ENCODE measurements around the gene SCGB2A2. TPM values are rescaled to one million over a fixed set of nuclear protein-coding genes. Genes with fewer than 3 reads are reported as not detected.

SCGB2A2 gene
- polyA plus RNA-seq, 3 donors from 2014 or later: not detected

Other genes with a start within 250 kb of the SCGB2A2 start
- 1 to 10 TPM; 1.9 to 3.1 (median 2.7) TPM for gene INCENP, start 146.1 kb upstream of the SCGB2A2 start, polyA plus RNA-seq
- not detected for gene SCGB1D1, start 79.9 kb upstream of the SCGB2A2 start, polyA plus RNA-seq
- not detected for gene SCGB2A1, start 61.5 kb upstream of the SCGB2A2 start, polyA plus RNA-seq
- not detected for gene SCGB1D2, start 27.9 kb upstream of the SCGB2A2 start, polyA plus RNA-seq
- not detected for gene SCGB1D4, start 28.9 kb downstream of the SCGB2A2 start, polyA plus RNA-seq
- 10 to 100 TPM in 1 of 3 donors, 1 to 10 TPM in 2; 3.2 to 11.2 (median 8.1) TPM for gene ASRGL1, start 67.3 kb downstream of the SCGB2A2 start, polyA plus RNA-seq
- gene SCGB1A1, start 148.9 kb downstream of the SCGB2A2 start, polyA plus RNA-seq: not detected

All from immature natural killer cell (primary cell).